ENCODE measurements around the gene PIEZO2.

DNA sequence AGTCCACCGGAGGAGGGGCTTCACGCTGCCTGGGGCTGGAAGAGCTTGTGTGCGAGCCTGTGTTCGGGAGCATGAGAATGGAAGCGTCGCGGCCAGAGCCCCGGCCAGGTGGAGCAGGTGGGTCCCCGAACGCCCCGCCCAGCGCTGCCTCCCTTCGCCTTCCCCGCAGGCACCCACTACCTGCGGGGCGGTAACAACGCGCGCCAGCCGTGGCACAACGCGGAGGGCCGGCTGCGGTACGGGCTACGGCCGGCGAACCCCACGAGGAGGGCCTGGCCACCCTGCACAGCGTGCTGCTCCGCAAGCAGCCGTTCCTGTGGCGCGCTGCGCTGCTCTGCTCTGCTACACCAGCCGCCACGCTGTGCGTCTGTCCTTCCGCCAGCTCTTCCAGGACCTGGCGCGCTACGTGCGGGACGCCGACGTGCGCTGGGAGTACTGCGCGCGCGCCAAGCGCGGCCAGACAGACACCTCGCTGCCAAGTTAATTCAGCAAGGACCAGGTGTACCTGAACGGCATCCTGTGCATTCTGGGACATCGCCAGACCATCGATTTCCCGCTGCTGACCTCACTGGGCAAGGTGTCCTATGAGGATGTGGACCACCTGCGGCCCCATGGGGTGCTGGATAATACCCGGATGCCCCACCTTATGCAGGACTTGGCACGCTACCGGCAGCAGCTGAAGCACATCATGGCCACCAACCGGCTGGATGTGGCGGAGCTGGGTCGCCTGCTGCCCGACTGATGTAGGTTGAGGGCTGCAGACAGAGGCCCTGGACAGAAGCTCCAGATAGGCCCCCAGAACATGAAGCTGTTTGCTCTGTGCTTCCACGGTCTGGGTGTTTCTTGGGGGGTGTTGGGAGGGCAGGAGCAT, 422.9 kb downstream of the PIEZO2 start:
- TF ChIP-seq, protein P1, sequence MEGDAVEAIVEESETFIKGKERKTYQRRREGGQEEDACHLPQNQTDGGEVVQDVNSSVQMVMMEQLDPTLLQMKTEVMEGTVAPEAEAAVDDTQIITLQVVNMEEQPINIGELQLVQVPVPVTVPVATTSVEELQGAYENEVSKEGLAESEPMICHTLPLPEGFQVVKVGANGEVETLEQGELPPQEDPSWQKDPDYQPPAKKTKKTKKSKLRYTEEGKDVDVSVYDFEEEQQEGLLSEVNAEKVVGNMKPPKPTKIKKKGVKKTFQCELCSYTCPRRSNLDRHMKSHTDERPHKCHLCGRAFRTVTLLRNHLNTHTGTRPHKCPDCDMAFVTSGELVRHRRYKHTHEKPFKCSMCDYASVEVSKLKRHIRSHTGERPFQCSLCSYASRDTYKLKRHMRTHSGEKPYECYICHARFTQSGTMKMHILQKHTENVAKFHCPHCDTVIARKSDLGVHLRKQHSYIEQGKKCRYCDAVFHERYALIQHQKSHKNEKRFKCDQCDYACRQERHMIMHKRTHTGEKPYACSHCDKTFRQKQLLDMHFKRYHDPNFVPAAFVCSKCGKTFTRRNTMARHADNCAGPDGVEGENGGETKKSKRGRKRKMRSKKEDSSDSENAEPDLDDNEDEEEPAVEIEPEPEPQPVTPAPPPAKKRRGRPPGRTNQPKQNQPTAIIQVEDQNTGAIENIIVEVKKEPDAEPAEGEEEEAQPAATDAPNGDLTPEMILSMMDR (IDR thresholded peaks at IDR 0.05; ENCODE audit: low read length): no peak
- TF ChIP-seq EZH2 (IDR thresholded peaks at IDR 0.05; ENCODE audit: borderline replicate concordance, low read length): no peak

All from OCI-LY1 (cell line).